Heart left ventricle (tissue), 13 donors: Measurements from ENCODE around the gene RBL1.

ENCODE experiments used
- CTCF ChIP-seq, 12 donors: fragments of 200-600 bp; sonication (generic) in 4 of 12; IDR thresholded peaks; one replicate each; pipeline versions ENCODE4 v1.5.0 to v1.8.0; 2018 to 2022; ENCODE audit warnings: antibody characterized with exemption in 12 of 12, mild to moderate bottlenecking in 5 of 12
- POLR2A ChIP-seq, 2 donors: fragments of 450-650 bp; IDR thresholded peaks; one replicate each; pipeline ENCODE4 v1.6.1; 2017; ENCODE audit warnings: antibody characterized with exemption in 2 of 2, mild to moderate bottlenecking in 2 of 2, moderate library complexity in 2 of 2
- donor health status: ischemic (EF 13 %, LVEDD 7.1; RV severe dilation, severe dysfunction).
- donor health status: DM: no; HTN: yes; CAD: no.
- donor health status: DM: no; HTN: no; CAD: no.
- donor health status: ischemic (EF 25% LVEDD 6.9; RV normal size, moderate dysfunction).
- donor health status: ischemic (EF 25% LVEDD 5.7; RV mildly dilated, moderate dysfunction).
- donor health status: ischemic (EF 35%, LVEDD 5.7; RV mildly dilated, moderate dysfunction).
- donor health status: nonischemic (EF 11% LVEDD 7.7; RV severe dilation, severe dysfunction).
- donor health status: DM: yes; HTN: yes; CAD: no.
- donor health status: PGD.
- donor health status: ischemic (EF 29% LVEDD 5.4; RV normal size, mild dysfunction).
- donor health status: nonischemic (EF 23%, LVEDD 6.1; RV moderate dilation, normal function).

GRCh38 chr20:36971103-36971502 is 124.7 kb downstream of the RBL1 start:
- TF ChIP-seq CTCF (IDR thresholded peaks at IDR 0.05) (no peak), POLR2A (IDR thresholded peaks at IDR 0.05) (no peak)
